ENCODE data around the gene RRM2.
"Not testable (repeated sequence)": the region's sequence is repeated elsewhere in the genome, so short reads cannot be mapped to it uniquely, and the experiment has no call there.

The RRM2 gene

DNA sequence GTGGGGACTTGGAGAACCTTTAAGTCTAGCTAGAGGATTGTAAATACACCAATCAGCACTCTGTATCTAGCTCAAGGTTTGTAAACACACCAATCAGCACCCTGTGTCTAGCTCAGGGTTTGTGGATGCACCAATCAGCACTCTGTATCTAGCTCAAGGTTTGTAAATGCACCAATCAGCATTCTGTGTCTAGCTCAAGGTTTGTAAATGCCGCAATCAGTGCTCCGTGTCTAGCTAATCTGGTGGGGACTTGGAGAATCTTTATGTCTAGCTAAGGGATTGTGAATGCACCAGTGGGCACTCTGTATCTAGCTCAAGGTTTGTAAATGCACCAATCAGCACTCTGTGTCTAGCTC lies 30.7 kb upstream of the RRM2 start:
- FAIRE-seq: not testable (repeated sequence)

DNA sequence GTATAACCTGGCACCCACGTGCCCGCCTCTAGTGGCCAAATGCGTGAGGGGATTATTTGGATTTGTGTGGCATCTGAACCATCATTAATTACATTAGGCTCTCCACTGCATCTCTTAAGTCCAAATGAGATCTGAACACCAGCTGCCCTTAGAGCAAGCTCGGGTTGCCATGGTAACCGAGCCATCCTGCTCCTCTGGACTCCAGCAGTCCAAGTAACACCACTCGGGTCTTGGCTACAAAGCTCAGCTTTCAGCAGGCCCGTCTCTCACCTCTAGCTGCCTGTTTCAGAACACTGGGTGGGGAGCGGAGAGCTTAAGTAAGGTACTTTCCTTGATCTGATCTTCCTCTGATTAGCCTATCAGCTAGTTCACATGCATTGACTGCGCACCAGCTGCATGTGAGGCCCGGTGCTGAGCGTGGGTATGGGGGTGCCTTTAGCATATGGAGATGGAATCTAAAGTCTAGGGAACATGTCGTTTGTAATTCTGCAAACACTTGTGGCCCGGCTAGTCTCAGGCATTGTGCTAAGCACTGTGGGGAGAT lies 28.2 kb upstream of the RRM2 start:
- no peak for FAIRE-seq

DNA sequence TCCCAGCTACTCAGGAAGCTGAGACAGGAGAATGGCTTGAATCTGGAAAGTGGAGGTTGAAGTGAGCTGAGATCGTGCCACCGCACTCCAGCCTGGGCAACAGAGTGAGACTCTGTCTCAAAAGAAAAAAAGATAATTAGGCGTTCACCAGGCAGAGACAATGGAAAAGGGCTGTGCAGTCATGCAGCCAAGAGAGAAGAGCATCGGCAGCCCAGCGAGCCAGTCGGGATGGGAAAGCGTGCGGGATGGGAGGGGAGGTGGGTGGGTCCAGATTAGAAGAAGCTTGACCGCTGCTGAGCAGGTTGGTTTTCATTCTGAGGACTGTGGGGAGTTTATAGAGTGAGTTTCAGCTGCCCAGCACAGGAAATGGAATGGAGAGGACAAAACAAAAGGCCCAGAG lies 27.4 kb upstream of the RRM2 start:
- FAIRE-seq: no peak

DNA sequence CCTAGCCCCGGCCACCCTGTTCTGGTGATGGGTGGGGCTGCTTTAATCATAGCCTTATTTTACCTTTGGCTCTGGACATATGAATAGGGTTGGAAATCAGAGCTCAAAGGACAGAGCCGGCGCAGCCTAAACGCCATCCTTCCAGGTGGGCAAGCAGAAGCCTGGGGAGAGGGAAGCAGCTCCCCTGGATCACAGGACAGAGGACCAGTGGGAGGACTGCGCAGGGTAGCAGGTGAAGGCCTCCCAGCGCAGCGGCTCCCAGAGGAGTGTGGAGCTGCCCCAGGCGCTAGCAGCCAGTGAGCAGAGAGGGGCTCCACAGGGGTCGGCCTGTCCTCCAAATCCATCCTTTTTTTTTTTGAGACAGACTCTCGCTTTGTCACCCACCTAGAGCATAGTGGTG lies 25.9 kb upstream of the RRM2 start:
- FAIRE-seq: no peak

DNA sequence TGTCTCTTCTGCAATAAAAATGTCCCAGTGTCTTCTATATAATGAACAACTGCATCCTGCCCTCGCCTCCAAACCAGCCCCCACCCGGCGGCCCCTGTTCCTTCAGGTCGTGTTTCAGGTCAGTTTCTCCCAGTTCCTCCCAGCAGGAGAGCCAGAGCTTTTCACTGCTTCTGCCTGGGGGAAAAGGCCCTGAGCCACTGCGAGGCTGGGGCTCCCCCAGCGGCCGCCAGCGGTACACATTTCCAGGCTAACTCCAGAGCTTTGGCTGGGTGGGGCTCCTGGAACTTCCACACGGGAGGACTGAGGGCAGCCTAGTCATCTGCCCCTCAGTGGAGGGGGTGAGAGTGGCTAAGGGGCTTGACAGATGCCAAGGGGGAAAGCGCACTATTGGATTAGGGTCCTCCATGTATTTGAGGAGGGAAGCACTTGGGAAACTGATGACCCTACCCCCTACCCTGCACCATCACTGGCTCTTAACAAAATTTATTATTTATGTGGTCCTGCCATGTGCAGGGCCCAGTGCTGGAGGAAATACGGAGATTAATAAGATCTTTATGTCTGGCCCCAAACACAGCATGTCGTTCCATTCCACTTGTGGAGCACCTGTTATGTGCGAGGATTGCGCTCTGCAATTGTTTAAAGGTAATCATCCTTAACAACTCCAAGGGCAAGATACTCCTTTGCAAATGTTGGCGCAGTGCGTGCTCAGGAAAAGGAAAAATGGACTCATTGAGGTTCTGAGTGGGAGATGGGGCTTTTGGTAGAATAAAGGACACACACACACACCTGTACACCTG lies 25.0 kb upstream of the RRM2 start:
- no peak for FAIRE-seq

GRCh38 chr2:10101491-10101890 lies 21.0 kb upstream of the RRM2 start:
- FAIRE-seq: no peak

- no peak for FAIRE-seq
These were observed 19.4 kb upstream of the RRM2 start for GRCh38 chr2:10103179-10103578.

DNA sequence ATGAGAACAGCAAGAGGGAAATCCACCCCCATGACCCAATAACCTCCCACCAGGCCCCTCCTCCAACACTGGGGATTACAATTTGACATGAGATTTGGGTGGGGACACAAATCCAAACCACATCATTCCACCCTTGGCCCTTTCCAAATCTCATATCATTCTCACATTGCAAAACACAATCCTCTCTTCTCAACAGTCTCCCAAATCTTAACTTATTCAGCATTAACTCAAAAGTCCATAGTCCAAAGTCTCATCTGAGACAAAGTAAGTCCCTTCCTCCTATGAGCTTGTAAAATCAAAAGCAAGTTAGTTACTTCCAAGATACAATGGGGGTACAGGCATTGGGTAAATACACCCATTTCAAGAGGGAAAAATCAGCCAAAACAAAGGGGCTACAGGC lies 17.6 kb upstream of the RRM2 start:
- FAIRE-seq: not testable (repeated sequence)

GRCh38 chr2:10109311-10109710 lies 13.2 kb upstream of the RRM2 start:
- no peak for FAIRE-seq

DNA sequence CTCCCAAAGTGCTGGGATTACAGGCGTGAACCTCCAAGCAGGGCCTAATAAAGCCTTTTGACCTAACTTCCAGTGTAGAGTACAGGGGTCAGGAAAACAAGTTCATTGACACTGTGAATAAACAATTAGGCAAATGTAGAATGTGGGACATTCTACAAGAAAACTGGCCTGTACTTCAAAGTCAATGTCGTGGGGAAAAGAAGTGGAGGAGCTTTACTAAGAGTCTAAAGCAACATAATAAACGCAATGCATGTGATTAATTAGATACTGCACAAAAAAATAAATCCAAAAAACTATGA lies 3.6 kb upstream of the RRM2 start:
- FAIRE-seq: no peak

- FAIRE-seq: no peak
These were observed 2.9 kb upstream of the RRM2 start for GRCh38 chr2:10119601-10120157.

DNA sequence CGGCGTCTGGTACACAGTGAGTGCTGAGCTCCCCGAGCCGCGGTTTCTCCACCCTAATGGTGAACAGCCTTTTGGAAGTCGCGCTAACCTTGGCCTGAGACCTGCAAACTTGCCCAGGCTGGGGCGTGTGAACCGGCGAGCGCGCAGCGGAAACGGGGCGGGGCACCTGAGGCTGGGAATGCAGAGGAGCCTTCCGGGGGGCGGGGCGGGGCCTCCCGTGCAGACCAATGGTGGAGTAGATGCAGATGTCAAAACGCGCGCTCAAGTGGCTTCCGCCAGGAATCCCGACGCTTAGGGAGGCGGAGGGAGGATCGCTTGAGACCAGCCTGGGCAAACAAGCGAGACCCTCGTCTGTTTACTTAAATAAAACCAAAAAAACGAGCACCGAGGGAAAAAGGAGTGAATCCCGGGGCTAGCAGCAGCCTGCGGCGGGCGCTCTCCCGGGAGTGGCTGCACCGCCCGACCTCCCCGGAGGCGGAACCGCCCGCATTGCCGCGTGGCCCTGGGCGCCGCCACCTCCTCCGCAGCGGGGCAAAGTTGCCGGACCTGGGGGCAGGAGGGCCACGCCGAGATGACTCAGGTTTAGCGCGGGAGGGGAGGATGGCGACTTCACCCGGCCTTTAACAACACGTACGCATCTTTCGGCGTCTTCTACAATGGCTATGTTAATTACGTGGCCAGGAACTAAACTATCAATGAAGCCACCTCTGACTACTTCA lies 2.2 kb upstream of the RRM2 start:
- FAIRE-seq: peak; percentile 65

DNA sequence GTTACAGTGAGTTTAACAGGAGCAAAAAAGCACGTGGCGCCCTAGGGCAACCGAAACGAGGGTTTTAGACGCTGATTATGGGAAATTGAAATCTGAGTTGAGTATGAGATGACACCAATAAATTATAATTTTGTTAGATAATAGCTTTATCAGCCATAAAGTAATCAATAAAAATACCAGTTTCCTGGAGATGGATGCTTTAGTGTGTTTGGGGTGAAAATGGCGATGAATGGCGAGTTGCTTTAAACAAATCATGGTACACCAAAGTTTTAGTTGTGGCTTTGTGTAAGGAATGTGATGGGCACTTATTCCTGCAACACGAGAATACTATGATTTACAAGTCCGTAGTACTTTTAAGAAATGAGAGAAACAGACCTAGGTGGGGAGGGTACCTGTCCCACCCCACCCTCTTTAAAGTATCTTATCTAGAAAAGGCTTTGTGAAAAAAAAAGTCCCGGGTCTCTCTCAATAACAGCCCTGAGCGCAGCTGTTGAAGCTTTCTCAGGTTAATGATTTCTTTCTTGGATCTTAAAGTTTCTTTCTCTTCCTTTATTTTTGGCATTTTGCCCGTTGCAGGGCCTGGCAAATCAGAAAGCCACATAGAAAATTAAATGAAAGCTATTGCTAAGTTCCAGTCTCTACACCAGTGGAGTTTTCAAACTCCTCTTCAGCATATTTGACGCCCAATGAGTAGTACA lies 1.5 kb upstream of the RRM2 start:
- FAIRE-seq: no peak

DNA sequence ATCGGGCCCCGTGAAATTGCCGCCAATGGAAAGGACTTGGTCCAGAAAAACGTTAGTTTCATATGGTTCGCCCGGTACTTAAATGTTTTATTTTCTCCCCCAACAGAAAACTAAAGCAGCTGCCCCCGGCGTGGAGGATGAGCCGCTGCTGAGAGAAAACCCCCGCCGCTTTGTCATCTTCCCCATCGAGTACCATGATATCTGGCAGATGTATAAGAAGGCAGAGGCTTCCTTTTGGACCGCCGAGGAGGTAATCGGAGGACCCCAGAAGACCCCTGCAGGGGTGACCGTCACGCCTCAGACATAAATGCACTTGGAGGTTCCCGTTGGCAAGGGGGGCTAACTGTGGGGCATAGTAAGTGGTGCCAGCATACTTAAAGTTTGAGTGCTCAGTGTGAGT lies 742 bp downstream of the RRM2 start:
- no peak for FAIRE-seq

DNA sequence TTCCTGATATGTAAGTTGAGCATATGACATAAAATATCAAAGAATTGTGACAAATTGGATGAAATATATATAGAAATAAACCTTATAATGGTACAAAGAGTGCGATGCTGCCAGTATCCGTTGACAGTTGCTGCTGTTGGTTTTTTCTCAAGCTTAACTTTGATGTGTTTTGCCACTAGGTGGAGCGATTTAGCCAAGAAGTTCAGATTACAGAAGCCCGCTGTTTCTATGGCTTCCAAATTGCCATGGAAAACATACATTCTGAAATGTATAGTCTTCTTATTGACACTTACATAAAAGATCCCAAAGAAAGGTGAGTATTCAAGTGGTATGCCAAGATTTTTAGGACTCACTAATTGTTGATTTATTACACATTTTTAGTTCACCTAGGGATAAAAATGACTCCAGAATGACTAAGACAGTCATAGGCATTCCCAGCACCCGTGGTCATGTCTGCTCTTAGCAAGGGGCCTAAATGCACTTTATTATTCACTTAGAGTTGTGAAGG lies 2.1 kb downstream of the RRM2 start:
- peak; percentile 92 for FAIRE-seq

DNA sequence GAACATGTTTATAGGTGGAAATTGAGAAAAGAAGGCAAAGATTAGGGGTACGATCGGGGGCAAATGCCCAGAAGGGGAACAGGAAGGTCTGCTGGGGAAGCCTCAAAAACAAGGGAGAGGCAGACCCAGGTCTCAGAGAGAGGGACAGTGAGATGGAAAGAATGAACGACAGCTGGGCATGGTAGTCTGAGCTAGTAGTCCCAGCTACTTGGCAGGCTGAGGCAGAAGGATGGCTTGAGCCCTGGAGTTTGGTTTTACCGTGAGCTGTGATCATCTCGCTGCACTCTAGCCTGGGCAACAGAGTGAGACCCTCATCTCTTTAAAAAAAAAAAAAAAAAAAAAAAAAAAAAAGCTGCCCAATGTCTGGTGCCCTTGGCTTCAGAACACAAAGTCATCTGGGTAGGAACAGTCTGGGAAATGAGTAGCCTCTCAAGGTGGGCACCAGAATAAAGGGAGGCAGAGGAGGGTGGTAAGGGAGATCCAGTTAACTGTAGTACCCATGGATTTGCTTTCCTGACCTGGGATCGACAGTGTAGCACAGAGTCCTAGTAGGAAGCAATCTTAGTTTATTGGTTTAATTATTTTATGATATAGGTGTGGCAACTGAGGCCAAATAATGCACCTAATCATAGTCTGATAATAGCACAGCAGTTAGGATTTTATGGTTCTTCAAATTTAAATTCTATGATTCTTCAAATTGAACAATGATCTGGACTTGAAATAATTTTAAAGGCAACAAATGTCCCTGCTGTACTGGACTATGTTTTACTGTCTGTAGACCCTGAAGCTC lies 3.5 kb downstream of the RRM2 start:
- no peak for FAIRE-seq

GRCh38 chr2:10126632-10127026 lies 4.1 kb downstream of the RRM2 start:
- no peak for FAIRE-seq

GRCh38 chr2:10128420-10128819 lies 5.9 kb downstream of the RRM2 start:
- FAIRE-seq: no peak

GRCh38 chr2:10129490-10129889 lies 7.0 kb downstream of the RRM2 start:
- FAIRE-seq: no peak

- no peak for FAIRE-seq
These were observed 9.6 kb downstream of the RRM2 start for GRCh38 chr2:10132043-10132575.

GRCh38 chr2:10132596-10132995 lies 10.1 kb downstream of the RRM2 start:
- no peak for FAIRE-seq

- FAIRE-seq: no peak
These were observed 10.6 kb downstream of the RRM2 start for GRCh38 chr2:10132996-10133647.

All from TTC549 (cell line).